Mesenchymal stem cell (in vitro differentiated cells and primary cell): ENCODE data around the gene GAB2.
A peak's percentile ranks its signal among the peaks of the same experiment; 100 is the strongest.

Experiments used
- DNase-seq: peaks from one replicate; pipeline ENCODE4 v3.0.0-alpha.2; 2013
- H2AFZ ChIP-seq: one replicate; pipeline ENCODE4 v1.6.1; 2013; ENCODE audit warnings: low read depth, mild to moderate bottlenecking, control low read depth, inconsistent platforms, low read length, moderate library complexity
- H2AK5ac ChIP-seq: 2 replicates; pipeline ENCODE4 v1.6.1; 2013; ENCODE audit warnings: low read length, moderate library complexity, mild to moderate bottlenecking, inconsistent platforms; ENCODE audit not compliant: severe bottlenecking
- H2BK120ac ChIP-seq: one replicate; pipeline ENCODE4 v1.6.1; 2013; ENCODE audit warnings: low read depth, mild to moderate bottlenecking, inconsistent platforms, low read length, moderate library complexity
- H2BK12ac ChIP-seq, 2 experiments: one replicate each; pipeline ENCODE4 v1.6.1; 2013; ENCODE audit warnings: inconsistent platforms in 2 of 2, low read length in 2 of 2, mild to moderate bottlenecking in 2 of 2, moderate library complexity in 2 of 2, control low read depth in 1 of 2
- H2BK15ac ChIP-seq: one replicate; pipeline ENCODE4 v1.6.1; 2013; ENCODE audit warnings: mild to moderate bottlenecking, low read depth, inconsistent platforms; ENCODE audit not compliant: poor library complexity, severe bottlenecking
- H2BK5ac ChIP-seq: 2 replicates; pipeline ENCODE4 v1.6.1; 2013; ENCODE audit warnings: low read depth, mild to moderate bottlenecking, low read length, control low read depth, inconsistent platforms; ENCODE audit not compliant: poor library complexity, severe bottlenecking
- H3K14ac ChIP-seq, 2 experiments: one replicate each; pipeline ENCODE4 v1.6.1; 2013; ENCODE audit warnings: inconsistent platforms in 2 of 2, low read length in 2 of 2, control low read depth in 1 of 2, mild to moderate bottlenecking in 1 of 2, moderate library complexity in 1 of 2
- H3K18ac ChIP-seq, 2 experiments: one replicate each; pipeline ENCODE4 v1.6.1; 2013; ENCODE audit warnings: inconsistent platforms in 2 of 2, low read length in 2 of 2, control low read depth in 1 of 2, low read depth in 1 of 2, mild to moderate bottlenecking in 1 of 2
- H3K23ac ChIP-seq, 2 experiments: one replicate each; pipeline ENCODE4 v1.6.1; 2013; ENCODE audit warnings: inconsistent platforms in 2 of 2, low read length in 2 of 2, mild to moderate bottlenecking in 2 of 2, moderate library complexity in 2 of 2, control low read depth in 1 of 2
- H3K27ac ChIP-seq: 2 replicates; pipeline ENCODE4 v1.5.1; 2013; ENCODE audit warnings: mild to moderate bottlenecking, moderate library complexity, low read length, control low read depth, inconsistent platforms; ENCODE audit not compliant: poor library complexity, severe bottlenecking
- H3K27me3 ChIP-seq, 2 experiments: 2 replicates each; pipeline versions ENCODE4 v1.6.1 to v1.7.0; 2013; ENCODE audit warnings: low read length in 2 of 2, mild to moderate bottlenecking in 2 of 2, moderate library complexity in 2 of 2, control low read depth in 1 of 2, inconsistent platforms in 1 of 2; ENCODE audit not compliant: control insufficient read depth in 1 of 2, insufficient read depth in 1 of 2
- H3K36me3 ChIP-seq, 2 experiments: 2 replicates each; pipeline versions ENCODE4 v1.6.1 to v1.7.0; 2013; ENCODE audit warnings: low read length in 2 of 2, control low read depth in 1 of 2, inconsistent platforms in 1 of 2, low read depth in 1 of 2, mild to moderate bottlenecking in 1 of 2; ENCODE audit not compliant: insufficient read depth in 2 of 2, control insufficient read depth in 1 of 2
- H3K4ac ChIP-seq, 2 experiments: one replicate each; pipeline ENCODE4 v1.6.1; 2013; ENCODE audit warnings: inconsistent platforms in 2 of 2, low read length in 2 of 2, mild to moderate bottlenecking in 2 of 2, moderate library complexity in 2 of 2, control low read depth in 1 of 2, low read depth in 1 of 2
- H3K4me1 ChIP-seq: 2 replicates; pipeline ENCODE4 v1.6.1; 2013; ENCODE audit warnings: low read depth, low read length, control low read depth; ENCODE audit not compliant: control insufficient read depth, insufficient read depth
- H3K4me2 ChIP-seq: 2 replicates; pipeline ENCODE4 v1.6.1; 2013; ENCODE audit warnings: low read length, mild to moderate bottlenecking, inconsistent platforms; ENCODE audit not compliant: poor library complexity, severe bottlenecking
- H3K4me3 ChIP-seq, 2 experiments: 2 replicates each; pipeline versions ENCODE4 v1.5.1 to v1.7.0; 2013; ENCODE audit warnings: low read length in 2 of 2, mild to moderate bottlenecking in 2 of 2, control low read depth in 1 of 2, low read depth in 1 of 2; ENCODE audit not compliant: insufficient read depth in 1 of 2
- H3K79me1 ChIP-seq: replicated peaks from 2 replicates; pipeline ENCODE4 v1.6.1; 2013; ENCODE audit warnings: mild to moderate bottlenecking, control low read depth, low read length, inconsistent platforms; ENCODE audit not compliant: poor library complexity, severe bottlenecking
- H3K9ac ChIP-seq: 2 replicates; pipeline ENCODE4 v1.7.0; 2013; ENCODE audit warnings: mild to moderate bottlenecking, low read length, moderate library complexity
- H3K9me3 ChIP-seq: 2 replicates; pipeline ENCODE4 v1.7.0; 2013; ENCODE audit warnings: mild to moderate bottlenecking, low read length; ENCODE audit not compliant: control insufficient read depth
- H4K8ac ChIP-seq: one replicate; pipeline ENCODE4 v1.6.1; 2013; ENCODE audit warnings: inconsistent platforms, mild to moderate bottlenecking, low read length, moderate library complexity
- H4K91ac ChIP-seq: one replicate; pipeline ENCODE4 v1.6.1; 2013; ENCODE audit warnings: mild to moderate bottlenecking, low read length, inconsistent platforms
- WGBS: methylation state at CpG from one replicate; pipeline ENCODE4 v1.1.7; 2013; ENCODE audit warnings: mixed read lengths; 5-methylcytosine and 5-hydroxymethylcytosine counted together

The GAB2 gene

GRCh38 chr11:78334109-78334508 lies 83.5 kb downstream of the GAB2 start:
- Histone ChIP-seq H2AFZ (no peak overlapping the region), H2BK12ac (no peak overlapping the region), H4K8ac (no peak overlapping the region), H2BK120ac (no peak overlapping the region), H3K23ac (no peak overlapping the region), H2AK5ac (no peak overlapping the region), H3K36me3 (no peaks in the 10 kb centered on the region), H3K4me2 (no peak overlapping the region), H3K9me3 (peaks cover 3% of the 10 kb centered on the region), H3K9ac (no peak overlapping the region), H3K79me1 (peaks cover 28% of the 10 kb centered on the region), H3K4ac (no peak overlapping the region), H3K14ac (no peak overlapping the region), H3K4me3 (no peak overlapping the region), H2BK5ac (no peak overlapping the region), H3K4me1 (no peaks in the 10 kb centered on the region), H2BK15ac (no peak overlapping the region), H3K27me3 (no peaks in the 10 kb centered on the region), H3K27ac (no peak overlapping the region), H4K91ac (no peak overlapping the region), H3K18ac (no peak overlapping the region)
- DNase-seq = no peak

GRCh38 chr11:78332872-78333271 lies 84.7 kb downstream of the GAB2 start:
- no peak overlapping the region for H2BK12ac ChIP-seq

GRCh38 chr11:78332174-78332866 lies 85.3 kb downstream of the GAB2 start:
- no peak overlapping the region for H3K14ac ChIP-seq
- no peaks in the 10 kb centered on the region for H3K4me1 ChIP-seq
- no peaks in the 10 kb centered on the region for H3K27me3 ChIP-seq
- no peak overlapping the region for H2BK5ac ChIP-seq
- H2BK15ac ChIP-seq = no peak overlapping the region
- H2AK5ac ChIP-seq = no peak overlapping the region
- H2BK12ac ChIP-seq = no peak overlapping the region
- H4K8ac ChIP-seq = no peak overlapping the region
- WGBS = 100% methylated on average over 1 of the region's 1 CpG
- H3K36me3 ChIP-seq = no peaks in the 10 kb centered on the region
- H4K91ac ChIP-seq = no peak overlapping the region
- H3K18ac ChIP-seq = no peak overlapping the region
- no peak overlapping the region for H3K4ac ChIP-seq
- H3K9me3 ChIP-seq = peaks cover 3% of the 10 kb centered on the region
- no peak overlapping the region for H3K4me3 ChIP-seq
- H3K23ac ChIP-seq = no peak overlapping the region
- H3K9ac ChIP-seq = no peak overlapping the region
- no peak for DNase-seq
- no peak overlapping the region for H2BK120ac ChIP-seq
- no peak overlapping the region for H3K27ac ChIP-seq
- peaks cover 23% of the 10 kb centered on the region for H3K79me1 ChIP-seq
- H2AFZ ChIP-seq = no peak overlapping the region
- no peak overlapping the region for H3K4me2 ChIP-seq

More at GRCh38 chr11:78332872-78333271, 84.7 kb downstream of the GAB2 start:
- no peak overlapping the region for H2AFZ ChIP-seq
- no peak for DNase-seq
- H3K14ac ChIP-seq = no peak overlapping the region
- H3K36me3 ChIP-seq = no peaks in the 10 kb centered on the region
- H3K79me1 ChIP-seq = peaks cover 23% of the 10 kb centered on the region
- no peak overlapping the region for H3K4ac ChIP-seq
- no peak overlapping the region for H3K9ac ChIP-seq
- no peak overlapping the region for H3K27ac ChIP-seq
- no peak overlapping the region for H2BK120ac ChIP-seq
- no peak overlapping the region for H2BK15ac ChIP-seq
- WGBS = no CpG with 5 or more reads among the region's 1 CpG
- H3K4me3 ChIP-seq = no peak overlapping the region
- H3K4me2 ChIP-seq = no peak overlapping the region
- H3K4me1 ChIP-seq = no peaks in the 10 kb centered on the region
- H3K18ac ChIP-seq = no peak overlapping the region
- no peak overlapping the region for H4K8ac ChIP-seq
- H3K23ac ChIP-seq = no peak overlapping the region
- H3K27me3 ChIP-seq = no peaks in the 10 kb centered on the region
- H2AK5ac ChIP-seq = no peak overlapping the region
- H2BK5ac ChIP-seq = no peak overlapping the region
- peaks cover 3% of the 10 kb centered on the region for H3K9me3 ChIP-seq
- H4K91ac ChIP-seq = no peak overlapping the region

- Histone ChIP-seq H3K4ac (no peak overlapping the region), H4K91ac (no peak overlapping the region), H3K18ac (no peak overlapping the region), H2BK15ac (no peak overlapping the region), H2AFZ (no peak overlapping the region), H2BK120ac (no peak overlapping the region), H3K4me1 (no peaks in the 10 kb centered on the region), H4K8ac (peak overlapping the region; percentile 61), H3K23ac (no peak overlapping the region), H3K79me1 (peaks cover 21% of the 10 kb centered on the region), H3K27ac (no peak overlapping the region), H2BK5ac (no peak overlapping the region), H3K27me3 (no peaks in the 10 kb centered on the region), H2BK12ac (no peak overlapping the region), H3K4me3 (no peak overlapping the region), H3K9me3 (peaks cover 3% of the 10 kb centered on the region), H3K36me3 (no peaks in the 10 kb centered on the region), H2AK5ac (no peak overlapping the region), H3K9ac (no peak overlapping the region), H3K14ac (no peak overlapping the region), H3K4me2 (no peak overlapping the region)
- no peak for DNase-seq
- 80% methylated on average over 3 of the region's 3 CpGs for WGBS
These were observed 85.9 kb downstream of the GAB2 start for GRCh38 chr11:78331711-78332110.
